ENCODE data around the gene EBLN2.

DNA sequence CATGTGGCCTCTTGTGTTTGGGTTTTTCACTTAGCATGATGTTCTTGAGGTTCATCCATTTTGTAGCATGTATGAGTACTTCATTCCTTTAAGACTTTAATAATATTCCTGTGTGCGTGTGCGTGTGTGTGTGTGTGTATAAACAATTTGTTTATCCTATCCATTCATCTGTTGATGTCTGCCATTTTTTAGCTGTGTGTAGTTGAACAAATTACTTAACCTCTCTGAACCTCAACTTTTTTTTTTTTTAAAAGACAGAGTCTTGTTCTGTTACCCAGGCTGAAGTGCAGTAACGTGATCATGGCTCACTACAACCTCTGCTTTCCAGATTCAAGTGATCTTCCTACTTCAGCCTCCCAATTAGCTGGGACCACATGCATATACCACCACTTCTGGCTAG is 47.3 kb downstream of the EBLN2 start:
- TF ChIP-seq POLR2A (IDR thresholded peaks at IDR 0.05) (no peak), CTCF (IDR thresholded peaks at IDR 0.05) (no peak), EP300 (IDR thresholded peaks at IDR 0.05) (no peak)

Data from stomach (tissue), 4 donors.